HepG2 (cell line): Measurements from ENCODE around the gene TKFC. TPM values are rescaled to one million over a fixed set of nuclear protein-coding genes. Genes with fewer than 3 reads are reported as not detected.

ENCODE experiments used
- BRCA1 ChIP-seq: sonication (generic); formaldehyde crosslinking; IDR thresholded peaks from 2 replicates; pipeline ENCODE4 v1.4.0; 2020; ENCODE audit warnings: missing genetic modification reagents
- ETV5 ChIP-seq: IDR thresholded peaks from 2 replicates; pipeline ENCODE4 v1.6.1; 2018; ENCODE audit warnings: missing biosample characterization, missing genetic modification reagents, inconsistent platforms, borderline replicate concordance
- HIVEP1 ChIP-seq: sonication (generic); formaldehyde crosslinking; IDR thresholded peaks from 2 replicates; pipeline ENCODE4 v1.4.0; 2020; ENCODE audit warnings: mild to moderate bottlenecking, missing genetic modification reagents
- KDM5B ChIP-seq: sonication (generic); formaldehyde crosslinking; IDR thresholded peaks from 2 replicates; pipeline ENCODE4 v1.4.0; 2020; ENCODE audit warnings: missing genetic modification reagents, mild to moderate bottlenecking, borderline replicate concordance
- KLF6 ChIP-seq: IDR thresholded peaks from 2 replicates; pipeline ENCODE4 v1.8.0; 2016; ENCODE audit warnings: missing biosample characterization, missing genetic modification reagents
- MBD4 ChIP-seq: IDR thresholded peaks from 2 replicates; pipeline ENCODE4 v1.6.1; 2012; ENCODE audit warnings: low read length, inconsistent platforms, borderline replicate concordance
- PHF20 ChIP-seq: sonication (generic); formaldehyde crosslinking; IDR thresholded peaks from 2 replicates; pipeline ENCODE4 v1.5.0; 2020; ENCODE audit warnings: mild to moderate bottlenecking, missing genetic modification reagents
- PRDM15 ChIP-seq: sonication (generic); formaldehyde crosslinking; IDR thresholded peaks from 2 replicates; pipeline ENCODE4 v1.4.0; 2020; ENCODE audit warnings: missing genetic modification reagents
- RXRA ChIP-seq: sonication (generic); formaldehyde crosslinking; IDR thresholded peaks from 2 replicates; pipeline ENCODE4 v1.5.1; 2020; ENCODE audit warnings: missing genetic modification reagents
- RXRB ChIP-seq: IDR thresholded peaks from 2 replicates; pipeline ENCODE4 v1.6.1; 2016; ENCODE audit warnings: borderline replicate concordance, missing genetic modification reagents, missing compliant biosample characterization
- SAP130 ChIP-seq: IDR thresholded peaks from 2 replicates; pipeline ENCODE4 v1.6.1; 2016; ENCODE audit warnings: low read depth
- TCF7L2 ChIP-seq: IDR thresholded peaks from 2 replicates; pipeline ENCODE4 v1.6.1; 2011; ENCODE audit warnings: mild to moderate bottlenecking, low read depth, low read length, moderate library complexity
- THYN1 ChIP-seq: sonication (generic); formaldehyde crosslinking; IDR thresholded peaks from 2 replicates; pipeline ENCODE4 v1.8.1; 2023; ENCODE audit warnings: low read depth, mild to moderate bottlenecking, moderate library complexity, missing genetic modification reagents, borderline replicate concordance
- TOE1 ChIP-seq: sonication (generic); formaldehyde crosslinking; IDR thresholded peaks from 2 replicates; pipeline ENCODE4 v1.4.0; 2020; ENCODE audit warnings: mild to moderate bottlenecking, missing genetic modification reagents
- ZFAT ChIP-seq: sonication (generic); formaldehyde crosslinking; conservative IDR thresholded peaks from 2 replicates; pipeline ENCODE4 v1.8.1; 2023; ENCODE audit warnings: missing genetic modification reagents, inconsistent platforms
- ZNF138 ChIP-seq: sonication (generic); formaldehyde crosslinking; IDR thresholded peaks from 2 replicates; pipeline ENCODE4 v1.5.0; 2020; ENCODE audit warnings: mild to moderate bottlenecking, low read depth, missing genetic modification reagents
- ZNF207 ChIP-seq: fragments of 450-650 bp; IDR thresholded peaks from 2 replicates; pipeline ENCODE4 v1.6.1; 2016; ENCODE audit warnings: antibody characterized with exemption, borderline replicate concordance
- ZNF598 ChIP-seq: sonication (generic); formaldehyde crosslinking; IDR thresholded peaks from 2 replicates; pipeline ENCODE4 v1.5.1; 2020; ENCODE audit warnings: mild to moderate bottlenecking, missing genetic modification reagents, borderline replicate concordance
- ZNF629 ChIP-seq: sonication (generic); formaldehyde crosslinking; conservative IDR thresholded peaks from 2 replicates; pipeline ENCODE4 v1.5.0; 2020; ENCODE audit warnings: missing genetic modification reagents
- polyA plus RNA-seq, 8 experiments: library from polyadenylated mRNA; depleted of rRNA in 3 of 8; stranded (reverse) in 7 of 8; unstranded in 1 of 8; fragments of >200 nt; fragmentation: Illumina TruSeq in 4 of 8; extraction: Trizol in 4 of 8; gene quantifications; 2 replicates each; pipeline versions ENCODE4 v1.2.1 to v1.2.3, GENCODE V29; 2011 to 2016; ENCODE audit warnings: low read depth in 4 of 8, missing spikeins in 1 of 8, mixed read lengths in 1 of 8; ENCODE audit not compliant: insufficient read depth in 1 of 8
- total RNA-seq, 5 experiments: library from RNA; depleted of rRNA; stranded (reverse); fragments of >200 nt; fragmentation: Illumina TruSeq; extraction: Trizol; gene quantifications; 2 replicates each; pipeline ENCODE4 v1.2.3, GENCODE V29; 2016; ENCODE audit warnings: low read depth in 1 of 5
- TF ChIP-seq, protein P1 (sequence below): sonication (generic); formaldehyde crosslinking; IDR thresholded peaks from 2 replicates; pipeline ENCODE4 v1.5.1; 2020; ENCODE audit warnings: mild to moderate bottlenecking, missing genetic modification reagents
- TF ChIP-seq, protein P2 (sequence below): sonication (generic); formaldehyde crosslinking; conservative IDR thresholded peaks from 2 replicates; pipeline ENCODE4 v1.5.0; 2020; ENCODE audit warnings: missing genetic modification reagents
- TF ChIP-seq, protein P3 (sequence below): IDR thresholded peaks from 2 replicates; pipeline ENCODE4 v1.6.1; 2016

TKFC gene
- total and polyA plus RNA-seq, 2 of the 13 experiments (the other 11 are each of a cell fraction or from before 2014, with no cell fraction given): 147 to 197 TPM

DNA sequence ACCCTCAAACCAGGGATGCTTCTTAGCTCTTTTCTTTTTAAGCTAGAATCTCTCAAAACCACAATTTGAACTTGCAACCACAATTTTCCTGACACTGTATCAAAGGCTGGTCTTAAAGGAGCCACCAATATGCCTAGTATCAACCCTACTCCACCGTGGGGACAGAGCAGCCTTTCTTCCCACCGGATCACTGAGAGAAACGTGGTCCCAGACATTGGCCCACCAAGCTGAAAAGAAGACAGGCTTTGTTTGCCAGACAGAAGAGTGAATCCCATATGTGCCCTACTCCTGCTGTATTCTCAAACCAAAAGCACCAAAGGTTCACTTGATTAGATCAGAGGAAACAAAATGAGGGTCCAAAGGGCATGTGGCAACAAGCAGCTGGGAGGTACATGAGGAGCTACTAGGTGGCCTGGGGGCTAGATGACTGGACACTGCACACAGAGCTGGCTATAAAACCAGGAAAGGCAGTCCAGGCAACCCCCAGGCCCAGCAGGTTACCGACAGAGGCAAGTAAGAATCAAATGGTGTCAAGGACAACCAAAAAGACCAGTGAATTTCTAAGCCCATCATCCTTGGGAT lies 34.3 kb upstream of the TKFC start (continued):
- TF ChIP-seq ZNF598 (CRISPR knock-in tag) (no peak), TOE1 (CRISPR knock-in tag) (no peak), RXRA (CRISPR knock-in tag) (peak; percentile 65; the same call in 1 of the 2 replicates), KDM5B (CRISPR knock-in tag) (no peak; the same call in 1 of the 2 replicates), BRCA1 (CRISPR knock-in tag) (no peak), ZNF207 (no peak), THYN1 (CRISPR knock-in tag) (no peak), RXRB (CRISPR knock-in tag) (peak; percentile 69; the same call in 1 of the 2 replicates), TCF7L2 (no peak), ZNF138 (CRISPR knock-in tag) (no peak), HIVEP1 (CRISPR knock-in tag) (no peak), PRDM15 (CRISPR knock-in tag) (peak; percentile 98), KLF6 (0 out of 2 replicates have a peak, but pooled peaks have one; percentile 31), ZFAT (CRISPR knock-in tag) (no peak), MBD4 (0 out of 2 replicates have a peak, but pooled peaks have one; percentile 37), SAP130 (peak; percentile 93), PHF20 (CRISPR knock-in tag) (peak; percentile 33; the same call in 1 of the 2 replicates), ZNF629 (CRISPR knock-in tag) (0 out of 2 replicates have a peak, but pooled peaks have one; percentile 44), ETV5 (CRISPR knock-in tag) (peak; percentile 33; the same call in 1 of the 2 replicates)
- TF ChIP-seq, protein P1, sequence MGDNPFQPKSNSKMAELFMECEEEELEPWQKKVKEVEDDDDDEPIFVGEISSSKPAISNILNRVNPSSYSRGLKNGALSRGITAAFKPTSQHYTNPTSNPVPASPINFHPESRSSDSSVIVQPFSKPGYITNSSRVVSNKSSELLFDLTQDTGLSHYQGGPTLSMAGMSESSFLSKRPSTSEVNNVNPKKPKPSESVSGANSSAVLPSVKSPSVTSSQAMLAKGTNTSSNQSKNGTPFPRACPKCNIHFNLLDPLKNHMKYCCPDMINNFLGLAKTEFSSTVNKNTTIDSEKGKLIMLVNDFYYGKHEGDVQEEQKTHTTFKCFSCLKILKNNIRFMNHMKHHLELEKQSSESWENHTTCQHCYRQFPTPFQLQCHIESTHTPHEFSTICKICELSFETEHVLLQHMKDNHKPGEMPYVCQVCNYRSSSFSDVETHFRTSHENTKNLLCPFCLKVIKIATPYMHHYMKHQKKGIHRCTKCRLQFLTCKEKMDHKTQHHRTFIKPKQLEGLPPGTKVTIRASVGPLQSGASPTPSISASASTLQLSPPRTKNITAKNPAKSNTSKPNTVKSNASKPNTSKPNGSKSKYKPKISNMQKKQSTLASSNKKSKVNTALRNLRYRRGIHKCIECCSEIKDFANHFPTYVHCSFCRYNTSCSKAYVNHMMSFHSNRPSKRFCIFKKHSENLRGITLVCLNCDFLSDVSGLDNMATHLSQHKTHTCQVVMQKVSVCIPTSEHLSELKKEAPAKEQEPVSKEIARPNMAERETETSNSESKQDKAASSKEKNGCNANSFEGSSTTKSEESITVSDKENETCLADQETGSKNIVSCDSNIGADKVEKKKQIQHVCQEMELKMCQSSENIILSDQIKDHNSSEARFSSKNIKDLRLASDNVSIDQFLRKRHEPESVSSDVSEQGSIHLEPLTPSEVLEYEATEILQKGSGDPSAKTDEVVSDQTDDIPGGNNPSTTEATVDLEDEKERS (CRISPR knock-in tag): no peak
- TF ChIP-seq, protein P2, sequence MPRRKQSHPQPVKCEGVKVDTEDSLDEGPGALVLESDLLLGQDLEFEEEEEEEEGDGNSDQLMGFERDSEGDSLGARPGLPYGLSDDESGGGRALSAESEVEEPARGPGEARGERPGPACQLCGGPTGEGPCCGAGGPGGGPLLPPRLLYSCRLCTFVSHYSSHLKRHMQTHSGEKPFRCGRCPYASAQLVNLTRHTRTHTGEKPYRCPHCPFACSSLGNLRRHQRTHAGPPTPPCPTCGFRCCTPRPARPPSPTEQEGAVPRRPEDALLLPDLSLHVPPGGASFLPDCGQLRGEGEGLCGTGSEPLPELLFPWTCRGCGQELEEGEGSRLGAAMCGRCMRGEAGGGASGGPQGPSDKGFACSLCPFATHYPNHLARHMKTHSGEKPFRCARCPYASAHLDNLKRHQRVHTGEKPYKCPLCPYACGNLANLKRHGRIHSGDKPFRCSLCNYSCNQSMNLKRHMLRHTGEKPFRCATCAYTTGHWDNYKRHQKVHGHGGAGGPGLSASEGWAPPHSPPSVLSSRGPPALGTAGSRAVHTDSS (CRISPR knock-in tag): no peak
- TF ChIP-seq, protein P3, sequence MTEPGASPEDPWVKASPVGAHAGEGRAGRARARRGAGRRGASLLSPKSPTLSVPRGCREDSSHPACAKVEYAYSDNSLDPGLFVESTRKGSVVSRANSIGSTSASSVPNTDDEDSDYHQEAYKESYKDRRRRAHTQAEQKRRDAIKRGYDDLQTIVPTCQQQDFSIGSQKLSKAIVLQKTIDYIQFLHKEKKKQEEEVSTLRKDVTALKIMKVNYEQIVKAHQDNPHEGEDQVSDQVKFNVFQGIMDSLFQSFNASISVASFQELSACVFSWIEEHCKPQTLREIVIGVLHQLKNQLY: no peak
